DND-41 (cell line): ENCODE data around the gene CCDC69.

Experiments used
- CTCF ChIP-seq: IDR thresholded peaks from 2 replicates; pipeline ENCODE4 v1.5.1; 2012; ENCODE audit warnings: borderline replicate concordance, low read length, moderate library complexity, mild to moderate bottlenecking; ENCODE audit not compliant: poor library complexity, severe bottlenecking; ENCODE audit errors: extremely low read depth
- EZH2 ChIP-seq: IDR thresholded peaks from 3 replicates; pipeline ENCODE4 v1.6.1; 2012; ENCODE audit warnings: borderline replicate concordance, low read depth, mild to moderate bottlenecking, moderate library complexity, low read length, inconsistent platforms; ENCODE audit not compliant: severe bottlenecking

DNA sequence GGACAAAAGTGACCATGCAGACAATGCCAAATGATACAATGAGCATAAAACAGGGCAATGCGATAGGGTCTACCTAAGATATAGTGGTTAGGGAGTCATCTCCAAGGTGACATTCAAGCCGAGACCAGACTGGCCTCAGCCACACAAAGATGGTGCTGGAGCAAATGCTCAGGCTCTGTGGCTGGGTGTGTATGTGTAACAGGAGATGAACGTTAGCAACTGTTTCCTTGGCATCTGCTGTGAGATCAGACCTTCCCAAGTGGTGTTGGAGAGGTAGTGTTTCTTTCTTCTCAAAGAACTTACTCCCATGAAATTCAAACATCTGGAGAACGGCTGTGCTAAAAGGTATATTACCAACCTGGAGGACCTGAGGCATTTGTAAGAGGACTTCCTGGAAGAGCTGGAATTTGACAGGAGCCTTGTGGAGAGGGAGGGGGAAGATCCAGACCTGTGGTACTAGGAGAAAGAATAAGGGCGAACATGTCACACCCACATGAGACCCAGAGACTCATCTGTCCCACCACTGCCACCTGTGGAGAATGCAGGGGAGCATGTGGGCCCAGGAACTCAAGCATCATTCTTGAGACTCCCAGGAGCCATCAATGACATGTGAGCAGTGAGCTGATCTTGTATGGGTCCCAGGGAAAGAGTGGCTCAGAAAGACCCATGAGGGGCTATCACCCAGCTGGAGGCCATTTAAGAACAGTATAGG is 45.0 kb downstream of the CCDC69 start:
- peak; percentile 17 for TF ChIP-seq CTCF
- TF ChIP-seq EZH2, result no peak
